Right lobe of liver (tissue), 4 donors: ENCODE data around the gene ATP1B2.

Experiments used
- POLR2A ChIP-seq: fragments of 450-650 bp; IDR thresholded peaks from one replicate; pipeline ENCODE4 v1.6.1; 2017; ENCODE audit warnings: antibody characterized with exemption, mild to moderate bottlenecking
- TF ChIP-seq, protein P1 (sequence below), 4 donors: fragments of 200-600 bp in 3 of 4; fragments of 450-650 bp in 1 of 4; IDR thresholded peaks; one replicate each; pipeline versions ENCODE4 v1.5.1 to v1.8.0; 2016 to 2022; ENCODE audit warnings: antibody characterized with exemption in 4 of 4, mild to moderate bottlenecking in 2 of 4
- donor health status: DM: no; HTN: no; CAD: no.
- donor health status: DM: no; HTN: no; CAD: no.
- donor health status: DM: no; HTN: yes; CAD: no.

DNA sequence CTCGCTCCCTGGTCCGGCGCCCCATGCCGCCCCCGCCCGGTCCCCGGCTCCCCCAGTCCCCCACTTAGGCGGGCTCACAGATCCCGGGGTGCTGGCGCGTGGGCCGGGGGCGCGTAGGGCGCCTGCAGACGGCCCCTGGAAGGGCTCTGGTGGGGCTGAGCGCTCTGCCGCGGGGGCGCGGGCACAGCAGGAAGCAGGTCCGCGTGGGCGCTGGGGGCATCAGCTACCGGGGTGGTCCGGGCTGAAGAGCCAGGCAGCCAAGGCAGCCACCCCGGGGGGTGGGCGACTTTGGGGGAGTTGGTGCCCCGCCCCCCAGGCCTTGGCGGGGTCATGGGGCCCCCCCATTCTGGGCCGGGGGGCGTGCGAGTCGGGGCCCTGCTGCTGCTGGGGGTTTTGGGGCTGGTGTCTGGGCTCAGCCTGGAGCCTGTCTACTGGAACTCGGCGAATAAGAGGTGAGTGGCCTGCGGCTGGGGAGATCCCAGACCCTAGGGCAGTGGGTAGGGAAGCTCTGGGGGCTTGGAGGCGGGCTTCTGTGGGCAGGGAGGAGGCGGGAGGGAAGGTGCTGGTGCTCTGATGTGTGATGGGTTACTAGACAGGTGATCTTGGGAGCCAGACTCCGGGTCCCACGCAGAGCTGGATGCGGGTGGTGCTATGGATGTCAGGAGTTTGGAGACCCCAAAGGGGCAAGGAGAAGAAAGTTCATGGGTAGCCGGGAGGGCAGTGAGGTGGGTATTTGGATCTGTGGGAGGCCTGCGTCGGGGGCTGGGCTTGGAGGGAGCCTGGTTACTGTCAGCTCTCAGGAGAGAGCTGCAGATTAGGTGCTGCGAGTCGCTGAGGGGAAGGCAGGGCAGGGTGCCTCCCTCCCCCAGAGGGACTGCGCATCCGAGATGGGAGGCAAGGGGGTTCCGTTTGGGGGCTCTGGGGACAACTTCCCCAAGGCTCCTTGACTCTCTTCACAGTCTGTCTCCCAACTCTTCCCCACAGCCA, 54.8 kb downstream of the ATP1B2 start:
- TF ChIP-seq, protein P1, sequence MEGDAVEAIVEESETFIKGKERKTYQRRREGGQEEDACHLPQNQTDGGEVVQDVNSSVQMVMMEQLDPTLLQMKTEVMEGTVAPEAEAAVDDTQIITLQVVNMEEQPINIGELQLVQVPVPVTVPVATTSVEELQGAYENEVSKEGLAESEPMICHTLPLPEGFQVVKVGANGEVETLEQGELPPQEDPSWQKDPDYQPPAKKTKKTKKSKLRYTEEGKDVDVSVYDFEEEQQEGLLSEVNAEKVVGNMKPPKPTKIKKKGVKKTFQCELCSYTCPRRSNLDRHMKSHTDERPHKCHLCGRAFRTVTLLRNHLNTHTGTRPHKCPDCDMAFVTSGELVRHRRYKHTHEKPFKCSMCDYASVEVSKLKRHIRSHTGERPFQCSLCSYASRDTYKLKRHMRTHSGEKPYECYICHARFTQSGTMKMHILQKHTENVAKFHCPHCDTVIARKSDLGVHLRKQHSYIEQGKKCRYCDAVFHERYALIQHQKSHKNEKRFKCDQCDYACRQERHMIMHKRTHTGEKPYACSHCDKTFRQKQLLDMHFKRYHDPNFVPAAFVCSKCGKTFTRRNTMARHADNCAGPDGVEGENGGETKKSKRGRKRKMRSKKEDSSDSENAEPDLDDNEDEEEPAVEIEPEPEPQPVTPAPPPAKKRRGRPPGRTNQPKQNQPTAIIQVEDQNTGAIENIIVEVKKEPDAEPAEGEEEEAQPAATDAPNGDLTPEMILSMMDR (IDR thresholded peaks at IDR 0.05): no peak
- TF ChIP-seq POLR2A: no peak
